Activated T-helper 2 cell treated with anti-CD3 and anti-CD28 coated beads, Interferon-gamma antibody, Interleukin-2, Interleukin-4, amounts not matched to agents 10 μg/mL and 5 μg/mL and 100 μg/mL, durations not matched to agents 14 hours and 24 hours and 36 hours (primary cell): ENCODE results near the gene SIAH3. TPM values are rescaled to one million over a fixed set of nuclear protein-coding genes. Genes with fewer than 3 reads are reported as not detected.
"Not testable (repeated sequence)": the region's sequence is repeated elsewhere in the genome, so short reads cannot be mapped to it uniquely, and the experiment has no call there.

Source experiments
- DNase-seq: peaks from one replicate; pipeline ENCODE4 v3.0.0; 2021; ENCODE audit warnings: low spot score
- H3K27ac Mint-ChIP-seq: one replicate; pipeline ENCODE4 v1.8.0; 2021; ENCODE audit warnings: mixed read lengths
- H3K27me3 Mint-ChIP-seq: one replicate; pipeline ENCODE4 v1.8.0; 2021; ENCODE audit warnings: low read depth, mixed read lengths
- H3K36me3 Mint-ChIP-seq: one replicate; pipeline ENCODE4 v1.8.0; 2021; ENCODE audit warnings: low read depth, mixed read lengths
- H3K4me1 Mint-ChIP-seq: one replicate; pipeline ENCODE4 v1.8.0; 2021; ENCODE audit warnings: low read depth, mixed read lengths
- H3K4me3 Mint-ChIP-seq: one replicate; pipeline ENCODE4 v1.8.0; 2021; ENCODE audit warnings: low read depth, mild to moderate bottlenecking, moderate library complexity, mixed read lengths
- H3K9me3 Mint-ChIP-seq: one replicate; pipeline ENCODE4 v1.8.0; 2021; ENCODE audit warnings: mixed read lengths
- intact Hi-C: fragments of 100-400 bp; cut with micrococcal nuclease; formaldehyde crosslinking; loops from one replicate; pipeline ENCODE4 v1.15.1; 2023
- total RNA-seq: library from RNA; stranded (reverse); gene quantifications from 2 replicates; pipeline ENCODE4 v1.2.3, GENCODE V29; 2022

Gene SIAH3
- total RNA-seq, 1 donor from 2014 or later = 0.07 TPM

DNA sequence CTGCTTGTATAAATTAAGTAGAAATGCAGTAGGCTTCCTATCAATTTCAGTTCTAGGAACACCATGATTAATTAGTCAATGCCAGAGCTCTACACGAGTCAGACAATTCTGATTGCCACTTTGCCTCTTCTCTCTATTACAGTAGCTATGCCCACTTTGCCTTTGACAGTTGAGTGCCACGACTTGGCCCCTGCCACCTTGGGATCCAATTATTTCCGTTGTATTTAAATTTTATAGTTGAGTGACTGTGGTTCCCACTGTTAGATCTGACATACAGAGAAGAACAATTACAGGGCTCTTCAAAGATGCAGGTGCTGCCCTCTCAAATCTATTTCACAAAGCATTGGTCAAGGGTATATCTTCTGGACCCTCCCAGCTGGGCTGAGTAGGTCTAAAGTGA lies 94.0 kb downstream of the SIAH3 start:
- H3K36me3 Mint-ChIP-seq, H3K4me1 Mint-ChIP-seq, DNase-seq, H3K4me3 Mint-ChIP-seq, H3K27me3 Mint-ChIP-seq, H3K27ac Mint-ChIP-seq, H3K9me3 Mint-ChIP-seq, intact Hi-C loops: not testable (repeated sequence)

DNA sequence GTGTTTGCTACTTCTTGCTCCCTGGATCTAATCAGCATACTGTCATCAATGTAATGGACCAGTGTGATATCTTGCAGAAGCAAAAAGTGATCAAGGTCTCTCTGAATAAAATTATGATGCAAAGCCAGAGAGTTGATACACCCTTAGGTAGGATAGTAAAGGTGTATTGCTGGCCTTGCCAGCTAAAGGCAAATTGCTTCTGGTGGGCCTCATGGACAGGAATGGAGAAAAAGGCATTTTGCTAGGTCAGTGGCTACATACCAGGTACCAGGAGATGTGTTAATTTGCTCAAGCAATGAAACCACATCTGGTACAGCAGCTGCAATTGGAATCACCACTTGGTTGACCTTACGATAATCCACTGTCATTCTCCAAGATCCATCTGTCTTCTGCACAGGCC lies 95.1 kb downstream of the SIAH3 start:
- not testable (repeated sequence) for H3K36me3 Mint-ChIP-seq, H3K27ac Mint-ChIP-seq

GRCh38 chr13:45752510-45752909 lies 99.0 kb downstream of the SIAH3 start:
- Mint-ChIP-seq H3K9me3 (peaks cover under 1% of the 10 kb centered on the region), H3K4me3 (no peak overlapping the region), H3K27me3 (peaks cover 4% of the 10 kb centered on the region), H3K4me1 (no peaks in the 10 kb centered on the region), H3K36me3 (no peaks in the 10 kb centered on the region), H3K27ac (no peak overlapping the region)
- intact Hi-C loops = no loop called here
- DNase-seq = no peak

More for the DNA sequence above, 95.1 kb downstream of the SIAH3 start:
- H3K4me3 Mint-ChIP-seq, DNase-seq, H3K4me1 Mint-ChIP-seq, intact Hi-C loops, H3K27me3 Mint-ChIP-seq, H3K9me3 Mint-ChIP-seq: not testable (repeated sequence)

GRCh38 chr13:45751885-45752284 lies 99.7 kb downstream of the SIAH3 start:
- Mint-ChIP-seq H3K36me3 (no peaks in the 10 kb centered on the region), H3K4me1 (no peaks in the 10 kb centered on the region), H3K27me3 (peaks cover 4% of the 10 kb centered on the region), H3K4me3 (no peak overlapping the region), H3K9me3 (no peaks in the 10 kb centered on the region), H3K27ac (no peak overlapping the region)
- intact Hi-C loops = no loop called here
- DNase-seq = no peak

DNA sequence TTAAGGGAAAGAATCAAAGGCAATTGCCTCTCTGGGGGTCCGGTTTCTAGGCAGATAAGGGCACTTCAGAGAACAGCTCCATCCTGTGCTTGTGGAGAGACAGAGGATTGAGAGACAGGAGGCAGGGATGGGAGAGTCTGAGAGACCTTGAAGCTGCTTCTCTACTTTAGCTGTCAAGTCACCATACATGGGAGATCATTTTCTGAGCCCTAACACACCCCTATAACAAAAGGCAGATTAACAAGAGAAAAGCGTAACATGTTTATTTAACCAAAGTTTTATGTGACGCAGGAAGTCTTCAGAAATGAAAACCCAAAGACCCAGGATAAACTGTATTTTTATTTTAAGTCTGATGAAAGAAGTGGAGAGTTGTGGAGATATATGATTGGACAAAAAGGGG lies 101.0 kb downstream of the SIAH3 start:
- H3K27me3 Mint-ChIP-seq = peaks cover 4% of the 10 kb centered on the region

GRCh38 chr13:45748941-45749759 lies 102.4 kb downstream of the SIAH3 start:
- intact Hi-C loops = no loop called here
- Mint-ChIP-seq H3K27me3 (peaks cover 4% of the 10 kb centered on the region), H3K36me3 (no peaks in the 10 kb centered on the region), H3K9me3 (no peaks in the 10 kb centered on the region), H3K27ac (no peak overlapping the region), H3K4me1 (no peaks in the 10 kb centered on the region), H3K4me3 (no peak overlapping the region)
- DNase-seq = no peak

More for the DNA sequence above, 101.0 kb downstream of the SIAH3 start:
- H3K9me3 Mint-ChIP-seq = no peaks in the 10 kb centered on the region
- no peak for DNase-seq
- H3K4me3 Mint-ChIP-seq = no peak overlapping the region
- no peaks in the 10 kb centered on the region for H3K36me3 Mint-ChIP-seq
- intact Hi-C loops = no loop called here
- no peaks in the 10 kb centered on the region for H3K4me1 Mint-ChIP-seq
- H3K27ac Mint-ChIP-seq = no peak overlapping the region

- Mint-ChIP-seq H3K27me3 (peaks cover 4% of the 10 kb centered on the region), H3K36me3 (no peaks in the 10 kb centered on the region), H3K4me1 (no peaks in the 10 kb centered on the region), H3K4me3 (no peak overlapping the region), H3K27ac (no peak overlapping the region), H3K9me3 (no peaks in the 10 kb centered on the region)
- no peak for DNase-seq
- intact Hi-C loops = no loop called here
Observed at GRCh38 chr13:45747071-45747470, 104.5 kb downstream of the SIAH3 start.

GRCh38 chr13:45744979-45745378 lies 106.6 kb downstream of the SIAH3 start:
- Mint-ChIP-seq H3K27me3 (peaks cover 2% of the 10 kb centered on the region), H3K4me1 (no peaks in the 10 kb centered on the region), H3K36me3 (no peaks in the 10 kb centered on the region), H3K27ac (no peak overlapping the region), H3K4me3 (no peak overlapping the region), H3K9me3 (no peaks in the 10 kb centered on the region)
- intact Hi-C loops = no loop called here
- DNase-seq = no peak

DNA sequence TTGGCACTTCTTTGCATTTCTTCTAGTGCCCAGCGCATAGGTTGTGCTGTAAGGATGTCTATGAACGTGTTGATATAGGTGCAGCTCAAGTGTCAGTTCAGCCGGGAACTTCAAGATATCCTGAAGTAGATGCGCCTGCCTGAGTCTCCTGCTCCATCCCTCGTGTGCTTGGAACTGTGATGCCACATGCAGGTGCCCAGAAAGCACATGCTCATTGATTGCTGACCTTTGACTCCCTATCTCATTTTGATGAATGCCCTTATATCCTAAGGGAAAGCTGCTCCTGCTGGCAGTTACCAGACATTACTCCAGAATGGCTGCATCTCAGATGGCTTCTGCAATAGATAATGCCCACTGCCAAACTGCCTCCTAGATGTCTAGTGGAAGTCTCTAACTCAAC lies 108.6 kb downstream of the SIAH3 start:
- Mint-ChIP-seq H3K36me3 (no peaks in the 10 kb centered on the region), H3K4me3 (no peak overlapping the region), H3K27ac (no peak overlapping the region), H3K4me1 (no peaks in the 10 kb centered on the region), H3K27me3 (no peaks in the 10 kb centered on the region), H3K9me3 (no peaks in the 10 kb centered on the region)
- no peak for DNase-seq
- intact Hi-C loops = no loop called here

DNA sequence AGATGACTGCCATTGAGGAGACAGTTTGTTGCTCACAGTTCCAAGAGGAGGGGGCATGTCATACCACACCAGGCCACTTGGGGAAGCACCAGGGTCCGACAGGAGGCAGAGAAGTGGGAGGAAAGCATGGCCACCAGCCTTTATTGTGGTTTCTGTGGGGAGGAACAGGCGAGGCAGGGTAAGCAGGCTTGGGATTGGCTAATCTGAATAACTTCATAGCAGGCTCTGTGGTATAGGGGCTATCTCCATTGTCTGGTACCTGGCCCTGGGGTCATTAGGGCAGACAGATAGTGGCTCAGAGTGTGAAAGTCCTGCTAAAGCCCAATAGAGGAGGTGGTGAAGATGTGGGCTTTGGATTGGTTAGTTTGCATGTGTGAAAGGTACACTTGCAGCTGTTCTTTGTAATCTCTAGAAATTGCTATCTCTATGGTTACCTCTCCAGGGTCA lies 114.0 kb downstream of the SIAH3 start:
- intact Hi-C loops = no loop called here
- no peaks in the 10 kb centered on the region for H3K9me3 Mint-ChIP-seq
- no peak for DNase-seq
- H3K36me3 Mint-ChIP-seq = no peaks in the 10 kb centered on the region
- H3K27me3 Mint-ChIP-seq = no peaks in the 10 kb centered on the region
- peaks cover 5% of the 10 kb centered on the region for H3K4me1 Mint-ChIP-seq
- H3K27ac Mint-ChIP-seq = no peak overlapping the region
- no peak overlapping the region for H3K4me3 Mint-ChIP-seq

DNA sequence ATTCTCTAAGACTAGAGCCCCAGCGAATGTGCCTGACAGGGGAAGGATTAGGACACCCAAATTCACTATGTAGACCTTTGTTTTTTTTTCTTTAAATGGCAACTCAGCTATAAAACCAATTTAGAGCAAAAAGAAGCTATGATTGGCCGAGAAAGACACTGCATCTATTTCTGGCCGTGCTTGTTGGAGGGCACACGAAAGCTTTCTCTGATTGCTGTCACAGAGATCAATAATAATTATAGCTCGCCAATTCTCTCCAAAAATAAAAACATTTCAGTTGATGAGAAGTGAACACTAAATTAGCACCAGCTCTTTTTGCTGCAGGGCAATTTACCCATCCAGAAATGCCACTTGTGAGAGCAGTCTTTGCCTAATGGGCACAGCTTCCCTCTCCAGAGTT lies 118.2 kb downstream of the SIAH3 start:
- intact Hi-C loops = no loop called here
- H3K9me3 Mint-ChIP-seq = no peaks in the 10 kb centered on the region

GRCh38 chr13:45732916-45733315 lies 118.6 kb downstream of the SIAH3 start:
- H3K4me3 Mint-ChIP-seq = no peak overlapping the region
- no peaks in the 10 kb centered on the region for H3K9me3 Mint-ChIP-seq
- H3K27ac Mint-ChIP-seq = no peak overlapping the region
- peaks cover 3% of the 10 kb centered on the region for H3K27me3 Mint-ChIP-seq
- intact Hi-C loops = no loop called here
- no peak for DNase-seq
- H3K4me1 Mint-ChIP-seq = peaks cover 5% of the 10 kb centered on the region
- H3K36me3 Mint-ChIP-seq = no peaks in the 10 kb centered on the region

More for the DNA sequence above, 118.2 kb downstream of the SIAH3 start:
- Mint-ChIP-seq H3K4me1 (peaks cover 5% of the 10 kb centered on the region), H3K36me3 (no peaks in the 10 kb centered on the region), H3K27ac (no peak overlapping the region), H3K4me3 (no peak overlapping the region), H3K27me3 (peaks cover 3% of the 10 kb centered on the region)
- DNase-seq = no peak

DNA sequence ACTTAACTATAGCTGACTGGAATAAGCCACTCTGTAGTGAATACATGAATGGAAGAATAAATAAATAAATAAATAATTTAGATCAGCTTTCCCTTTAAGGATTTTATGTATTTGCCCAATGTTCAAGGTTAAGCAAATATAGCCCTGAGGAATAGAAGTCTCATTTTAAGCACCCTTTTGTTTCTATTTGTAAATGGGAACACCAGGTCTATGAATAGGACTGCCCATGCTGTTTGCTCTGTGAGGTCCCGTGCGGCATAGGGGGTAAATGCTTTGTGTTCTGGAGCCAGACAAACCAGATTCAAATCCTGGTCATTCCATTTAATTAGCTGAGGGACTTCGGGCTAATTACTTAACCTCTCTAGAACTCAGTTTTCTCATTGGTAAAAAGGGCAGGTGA lies 120.1 kb downstream of the SIAH3 start:
- no peaks in the 10 kb centered on the region for H3K9me3 Mint-ChIP-seq
- peaks cover 3% of the 10 kb centered on the region for H3K27me3 Mint-ChIP-seq
- no peaks in the 10 kb centered on the region for H3K4me1 Mint-ChIP-seq
- intact Hi-C loops = no loop called here
- no peaks in the 10 kb centered on the region for H3K36me3 Mint-ChIP-seq
- no peak for DNase-seq
- H3K27ac Mint-ChIP-seq = no peak overlapping the region
- H3K4me3 Mint-ChIP-seq = no peak overlapping the region
